Occipital lobe (tissue), 2 donors: ENCODE data around the gene ENPP6. TPM values are rescaled to one million over a fixed set of nuclear protein-coding genes. Genes with fewer than 3 reads are reported as not detected.
"Not testable (repeated sequence)": the region's sequence is repeated elsewhere in the genome, so short reads cannot be mapped to it uniquely, and the experiment has no call there.

Experiments
- DNase-seq: peaks from one replicate; lab custom pipeline; 2025; lab: John Stamatoyannopoulos, UW
- total RNA-seq: library from RNA; depleted of rRNA; stranded (reverse); fragments of >200 nt; gene quantifications from one replicate; pipeline ENCODE4 v1.2.3, GENCODE V29; 2014

The ENPP6 gene
- total RNA-seq, 1 donor from 2014 or later = 0.94 TPM

DNA sequence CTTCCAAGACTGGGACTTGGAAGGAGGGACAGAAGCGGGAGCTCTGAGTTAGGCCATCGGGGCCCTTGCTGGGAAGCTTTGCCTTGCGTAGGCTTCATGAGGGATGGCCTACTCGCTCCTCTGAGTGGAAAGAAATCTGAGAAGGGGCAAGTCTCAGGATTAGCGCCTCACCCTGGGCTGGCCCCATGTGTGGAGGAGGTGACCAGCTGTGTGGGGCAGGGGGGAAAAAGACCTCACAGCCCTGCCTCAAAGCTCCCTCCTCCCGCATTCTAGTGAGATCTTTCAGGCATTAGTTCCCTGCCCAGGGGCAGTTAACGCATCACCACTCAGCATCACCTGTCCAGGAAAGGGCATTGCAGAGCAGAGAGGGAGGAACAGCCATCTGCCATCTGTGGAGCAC is 156.1 kb downstream of the ENPP6 start:
- no peak for DNase-seq

DNA sequence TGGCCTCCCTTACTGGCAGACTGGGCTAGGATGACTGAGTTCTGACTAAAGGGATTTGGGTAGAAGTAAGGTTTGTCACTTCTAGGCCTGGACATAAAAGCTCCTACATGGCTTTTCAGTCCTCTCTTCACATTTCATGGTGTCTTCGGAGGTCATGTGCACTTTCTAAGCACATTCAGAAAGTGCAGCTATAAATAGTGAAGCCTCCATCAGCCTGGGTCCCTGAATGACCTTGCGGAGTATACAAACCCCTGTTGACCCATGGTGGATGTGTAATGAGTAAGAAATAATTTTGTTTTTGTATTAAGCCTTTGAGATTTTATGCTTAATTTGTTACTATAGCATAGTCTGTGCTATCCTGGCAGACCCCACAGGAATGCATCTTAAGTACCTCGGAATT is 158.6 kb downstream of the ENPP6 start:
- DNase-seq = no peak

DNA sequence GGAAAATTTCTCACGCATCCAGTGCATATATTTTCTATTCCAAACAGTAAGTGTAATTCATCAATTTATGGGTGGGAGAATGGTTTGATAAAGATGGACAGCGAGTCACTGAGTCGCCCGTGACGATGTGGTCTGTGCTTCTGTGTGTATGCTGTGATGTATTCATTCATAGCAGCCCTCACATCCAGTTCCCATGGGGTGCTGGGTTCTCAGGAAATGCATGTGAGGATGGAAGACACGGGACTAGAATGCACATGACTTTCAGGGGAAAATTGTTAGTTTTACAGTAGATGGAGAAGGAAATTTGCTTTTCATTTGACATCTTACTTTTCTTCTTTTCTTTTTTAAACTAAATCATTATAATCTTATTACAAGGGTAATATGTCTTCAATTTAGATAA is 159.6 kb downstream of the ENPP6 start:
- no peak for DNase-seq

DNA sequence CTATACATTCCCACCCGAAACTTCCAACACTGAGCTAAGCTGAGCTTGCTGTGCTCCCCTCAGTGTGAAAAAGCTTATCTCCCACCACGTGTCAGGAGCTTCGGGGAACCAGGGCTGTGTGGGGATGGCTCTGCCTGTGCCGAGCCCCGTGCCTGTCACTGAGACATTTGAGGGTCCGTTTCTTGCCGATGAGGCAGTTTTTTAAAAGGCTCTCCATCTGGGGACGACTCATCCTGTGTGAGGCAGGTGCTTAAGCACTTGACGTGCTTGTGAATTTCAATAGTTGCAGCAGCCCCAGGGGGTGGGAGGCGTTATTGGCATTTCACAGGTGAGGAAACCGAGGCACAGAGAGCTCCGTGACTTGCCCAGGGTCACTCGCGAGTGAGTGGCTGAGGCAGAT is 160.8 kb downstream of the ENPP6 start:
- DNase-seq = no peak

DNA sequence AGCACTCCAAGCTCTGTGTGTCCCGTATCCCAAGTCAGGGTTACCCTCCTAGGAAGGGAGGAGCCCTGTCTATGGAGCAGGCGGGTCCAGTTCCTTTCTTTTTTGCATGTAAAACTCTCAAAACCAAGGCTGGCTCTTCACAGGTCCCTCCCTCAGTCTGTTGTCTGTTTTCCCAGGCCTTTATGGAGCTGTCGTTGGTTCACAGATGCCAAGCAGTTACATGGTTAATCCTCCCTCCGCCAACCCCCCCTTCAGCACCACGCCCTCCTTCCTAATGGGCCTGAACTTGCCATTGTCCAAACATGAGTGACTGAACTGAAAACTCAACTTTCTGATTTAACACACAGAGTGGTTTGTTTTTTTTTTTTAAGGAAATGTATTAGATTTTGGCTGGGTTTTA is 164.2 kb downstream of the ENPP6 start:
- no peak for DNase-seq

DNA sequence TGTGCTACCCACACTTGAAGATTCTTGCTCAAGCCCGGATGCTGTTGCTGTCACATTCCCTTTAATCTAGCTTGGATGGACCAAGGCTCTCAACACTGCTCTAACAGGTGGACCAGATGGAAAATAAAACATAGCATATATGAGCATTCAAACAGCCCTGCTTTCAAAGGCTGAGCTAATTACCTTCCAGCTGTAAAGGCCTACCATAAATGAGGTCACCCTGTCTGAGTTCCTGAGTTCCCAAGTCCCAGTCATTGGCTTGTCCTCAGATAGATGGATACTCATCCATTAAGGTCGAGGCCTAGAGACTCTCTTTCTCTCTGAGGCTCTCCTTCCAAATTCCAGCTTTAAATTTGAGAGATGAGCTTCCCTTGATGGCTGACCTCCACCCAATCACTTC is 165.1 kb downstream of the ENPP6 start:
- DNase-seq = no peak

DNA sequence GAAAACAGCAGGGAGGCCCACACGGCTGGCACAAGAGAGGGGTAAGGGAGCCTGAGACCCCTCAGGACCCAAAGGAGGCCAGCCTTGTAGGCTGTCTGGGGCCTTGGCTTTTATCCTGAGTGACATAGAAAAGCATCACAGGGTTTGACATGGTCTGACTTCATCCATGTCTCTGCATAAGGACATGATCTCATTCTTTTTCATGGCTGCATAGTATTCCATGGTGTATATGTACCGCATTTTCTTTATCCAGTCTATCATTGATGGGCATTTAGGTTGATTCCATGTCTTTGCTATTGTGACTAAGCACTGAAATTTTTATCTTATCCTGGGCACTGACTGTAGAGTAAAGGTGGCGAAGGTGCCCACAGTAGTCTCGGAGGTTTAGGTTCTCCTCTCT is 166.4 kb downstream of the ENPP6 start:
- DNase-seq = not testable (repeated sequence)

DNA sequence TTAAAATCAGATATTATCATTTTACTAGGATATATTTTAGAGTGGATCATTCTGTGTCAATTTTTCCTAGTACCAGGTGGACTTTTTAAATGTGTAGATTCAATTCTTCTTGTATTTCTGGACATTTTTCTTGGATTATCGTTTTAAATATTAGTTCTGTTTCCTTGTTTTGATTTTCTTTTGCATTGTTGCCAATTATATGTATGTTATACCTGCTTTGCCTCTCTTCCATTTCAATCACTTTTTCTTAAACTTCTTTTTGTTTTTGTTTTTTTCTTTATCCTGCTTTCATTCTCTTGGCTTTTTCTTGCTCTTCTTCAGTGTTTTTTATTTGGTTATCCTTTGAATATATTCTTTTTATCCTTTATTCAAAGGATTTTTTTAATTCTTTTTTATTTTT is 171.5 kb downstream of the ENPP6 start:
- DNase-seq = no peak

DNA sequence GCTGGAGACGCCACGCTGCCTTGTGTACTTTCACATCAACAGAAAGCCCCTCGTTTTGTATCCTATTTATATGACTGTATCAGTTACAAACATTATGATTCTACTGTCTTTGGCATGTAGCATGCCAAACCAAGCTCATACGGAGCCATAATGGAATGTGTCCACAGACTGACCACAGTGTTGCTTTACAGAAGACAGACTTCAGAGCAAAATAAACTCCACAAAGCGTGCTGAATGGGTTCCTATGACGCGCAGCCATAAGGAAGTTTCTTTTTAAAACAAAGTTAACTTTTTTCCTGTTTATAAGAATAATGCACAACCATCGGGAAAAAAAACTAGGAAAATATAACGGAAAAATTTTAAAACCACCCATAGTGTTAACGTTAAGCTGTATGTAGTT is 176.5 kb downstream of the ENPP6 start:
- no peak for DNase-seq

DNA sequence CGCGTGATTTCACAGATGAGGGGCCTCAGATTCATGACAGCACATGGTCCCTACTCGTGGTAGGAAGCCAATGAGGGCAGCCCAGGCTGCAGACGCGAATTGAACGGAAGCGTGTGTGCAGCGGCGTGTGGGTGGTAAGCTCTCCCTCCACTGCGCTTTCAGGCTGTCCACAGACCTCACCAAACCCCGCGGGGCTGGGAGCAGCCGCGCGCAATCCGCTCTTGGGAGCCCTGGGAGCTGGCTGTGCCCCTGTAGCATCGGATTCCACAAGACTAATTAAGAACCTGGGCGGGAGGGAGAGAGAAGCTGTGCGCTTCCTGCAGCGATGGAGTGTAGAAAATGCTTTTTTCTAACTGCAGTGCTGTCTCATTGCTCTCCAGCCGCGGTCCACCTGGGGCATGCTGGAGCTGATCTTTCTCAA is 177.7 kb downstream of the ENPP6 start:
- peak; percentile 7 for DNase-seq
